H4 (cell line): Measurements from ENCODE around the gene PRIMA1. TPM values are rescaled to one million over a fixed set of nuclear protein-coding genes. Genes with fewer than 3 reads are reported as not detected.

ENCODE experiments used
- DNase-seq: peaks from one replicate; pipeline ENCODE4 v3.0.0-alpha.2; 2015; ENCODE audit warnings: low spot score
- total RNA-seq: library from RNA; depleted of rRNA; stranded (reverse); fragments of >200 nt; shearing (Covaris generic); gene quantifications from 2 replicates; pipeline ENCODE4 v1.2.3, GENCODE V29; 2014

The PRIMA1 gene
- total RNA-seq, 1 experiment from 2014 or later: 0.04 TPM

- no peak for DNase-seq
These were observed 75.2 kb downstream of the PRIMA1 start for GRCh38 chr14:93712838-93713724.

- DNase-seq: no peak
These were observed 76.0 kb downstream of the PRIMA1 start for GRCh38 chr14:93712079-93712837.

GRCh38 chr14:93709249-93709648 is 79.0 kb downstream of the PRIMA1 start:
- no peak for DNase-seq

GRCh38 chr14:93708800-93709199 is 79.5 kb downstream of the PRIMA1 start:
- no peak for DNase-seq

GRCh38 chr14:93708311-93708734 is 80.0 kb downstream of the PRIMA1 start:
- no peak for DNase-seq

GRCh38 chr14:93707475-93707874 is 80.8 kb downstream of the PRIMA1 start:
- DNase-seq: no peak

GRCh38 chr14:93706360-93706955 is 81.8 kb downstream of the PRIMA1 start:
- no peak for DNase-seq

GRCh38 chr14:93705513-93706156 is 82.7 kb downstream of the PRIMA1 start:
- no peak for DNase-seq

- no peak for DNase-seq
These were observed 84.3 kb downstream of the PRIMA1 start for GRCh38 chr14:93703941-93704340.

- no peak for DNase-seq
These were observed 85.3 kb downstream of the PRIMA1 start for GRCh38 chr14:93702946-93703345.

- no peak for DNase-seq
These were observed 86.7 kb downstream of the PRIMA1 start for GRCh38 chr14:93701562-93701961.

GRCh38 chr14:93700928-93701327 is 87.4 kb downstream of the PRIMA1 start:
- no peak for DNase-seq

- DNase-seq: no peak
These were observed 94.4 kb downstream of the PRIMA1 start for GRCh38 chr14:93693914-93694313.

GRCh38 chr14:93691042-93691780 is 97.1 kb downstream of the PRIMA1 start:
- no peak for DNase-seq

GRCh38 chr14:93690146-93690545 is 98.1 kb downstream of the PRIMA1 start:
- no peak for DNase-seq

GRCh38 chr14:93688820-93689219 is 99.5 kb downstream of the PRIMA1 start:
- DNase-seq: no peak

GRCh38 chr14:93688239-93688666 is 100.0 kb downstream of the PRIMA1 start:
- DNase-seq: no peak

GRCh38 chr14:93686268-93686667 is 102.0 kb downstream of the PRIMA1 start:
- peak; percentile 53 for DNase-seq

- no peak for DNase-seq
These were observed 103.0 kb downstream of the PRIMA1 start for GRCh38 chr14:93685121-93685895.

GRCh38 chr14:93683226-93683625 is 105.1 kb downstream of the PRIMA1 start:
- DNase-seq: peak; percentile 85
